H7 (cell line): ENCODE data around the gene ALCAM. TPM values are rescaled to one million over a fixed set of nuclear protein-coding genes. Genes with fewer than 3 reads are reported as not detected.
"Not testable (repeated sequence)": the region's sequence is repeated elsewhere in the genome, so short reads cannot be mapped to it uniquely, and the experiment has no call there.

Source experiments
- DNase-seq: peaks from one replicate; pipeline ENCODE4 v3.0.0; 2012
- H3K27me3 ChIP-seq: 2 replicates; pipeline ENCODE4 v1.6.0; 2011; ENCODE audit warnings: mild to moderate bottlenecking, low read length; ENCODE audit not compliant: control insufficient read depth, insufficient read depth
- H3K36me3 ChIP-seq: replicated peaks from 2 replicates; pipeline ENCODE4 v1.5.1; 2011; ENCODE audit warnings: low read length; ENCODE audit not compliant: control insufficient read depth, insufficient read depth
- H3K4me3 ChIP-seq: 2 replicates; pipeline ENCODE4 v1.5.1; 2011; ENCODE audit warnings: low read depth, mild to moderate bottlenecking, control low read depth, low read length, moderate library complexity; ENCODE audit not compliant: insufficient read depth
- total RNA-seq: library from RNA; depleted of rRNA; stranded (reverse); fragments of >200 nt; shearing (Covaris generic); gene quantifications from 2 replicates; pipeline ENCODE4 v1.2.3, GENCODE V29; 2014

ALCAM gene
- total RNA-seq, 1 experiment from 2014 or later: 21.1 TPM

- DNase-seq: no peak
- Histone ChIP-seq H3K4me3 (no peak overlapping the region), H3K36me3 (no peaks in the 10 kb centered on the region), H3K27me3 (no peaks in the 10 kb centered on the region)
These were observed 227.5 kb downstream of the ALCAM start for GRCh38 chr3:105594219-105594618.

GRCh38 chr3:105598042-105598796, 231.5 kb downstream of the ALCAM start:
- Histone ChIP-seq H3K36me3 (no peaks in the 10 kb centered on the region), H3K4me3 (no peak overlapping the region), H3K27me3 (no peaks in the 10 kb centered on the region)
- DNase-seq: no peak

GRCh38 chr3:105599350-105599749, 232.6 kb downstream of the ALCAM start:
- DNase-seq: no peak
- Histone ChIP-seq H3K36me3 (no peaks in the 10 kb centered on the region), H3K27me3 (no peaks in the 10 kb centered on the region), H3K4me3 (no peak overlapping the region)

- not testable (repeated sequence) for H3K4me3 ChIP-seq, DNase-seq, H3K36me3 ChIP-seq, H3K27me3 ChIP-seq
These were observed 235.0 kb downstream of the ALCAM start for GRCh38 chr3:105601756-105602155.

- H3K4me3 ChIP-seq, H3K36me3 ChIP-seq, H3K27me3 ChIP-seq, DNase-seq: not testable (repeated sequence)
These were observed 235.6 kb downstream of the ALCAM start for GRCh38 chr3:105602286-105602685.

- not testable (repeated sequence) for H3K4me3 ChIP-seq, DNase-seq, H3K36me3 ChIP-seq, H3K27me3 ChIP-seq
These were observed 236.8 kb downstream of the ALCAM start for GRCh38 chr3:105603516-105603915.

- no peaks in the 10 kb centered on the region for H3K36me3 ChIP-seq
- no peak for DNase-seq
These were observed 239.3 kb downstream of the ALCAM start for GRCh38 chr3:105606016-105606415.

GRCh38 chr3:105608623-105609022, 241.9 kb downstream of the ALCAM start:
- no peaks in the 10 kb centered on the region for H3K36me3 ChIP-seq
- DNase-seq: no peak
- H3K4me3 ChIP-seq: peak overlapping the region; percentile 39
- no peaks in the 10 kb centered on the region for H3K27me3 ChIP-seq

More at GRCh38 chr3:105606016-105606415, 239.3 kb downstream of the ALCAM start:
- H3K27me3 ChIP-seq: no peaks in the 10 kb centered on the region
- H3K4me3 ChIP-seq: no peak overlapping the region

- H3K4me3 ChIP-seq: no peak overlapping the region
- no peaks in the 10 kb centered on the region for H3K36me3 ChIP-seq
- H3K27me3 ChIP-seq: no peaks in the 10 kb centered on the region
- no peak for DNase-seq
These were observed 243.8 kb downstream of the ALCAM start for GRCh38 chr3:105610473-105610872.

GRCh38 chr3:105611304-105612192, 244.8 kb downstream of the ALCAM start:
- no peaks in the 10 kb centered on the region for H3K36me3 ChIP-seq
- no peak overlapping the region for H3K4me3 ChIP-seq
- H3K27me3 ChIP-seq: no peaks in the 10 kb centered on the region
- no peak for DNase-seq

GRCh38 chr3:105613120-105613519, 246.4 kb downstream of the ALCAM start:
- H3K27me3 ChIP-seq: no peaks in the 10 kb centered on the region
- no peaks in the 10 kb centered on the region for H3K36me3 ChIP-seq
- DNase-seq: no peak
- H3K4me3 ChIP-seq: no peak overlapping the region

- DNase-seq: no peak
These were observed 247.8 kb downstream of the ALCAM start for GRCh38 chr3:105614288-105615030.

GRCh38 chr3:105615814-105616213, 249.1 kb downstream of the ALCAM start:
- no peak overlapping the region for H3K4me3 ChIP-seq
- no peaks in the 10 kb centered on the region for H3K36me3 ChIP-seq
- no peak for DNase-seq
- H3K27me3 ChIP-seq: no peaks in the 10 kb centered on the region

More at GRCh38 chr3:105614288-105615030, 247.8 kb downstream of the ALCAM start:
- H3K36me3 ChIP-seq: no peaks in the 10 kb centered on the region
- no peaks in the 10 kb centered on the region for H3K27me3 ChIP-seq
- no peak overlapping the region for H3K4me3 ChIP-seq

- DNase-seq: no peak
- no peaks in the 10 kb centered on the region for H3K27me3 ChIP-seq
- no peaks in the 10 kb centered on the region for H3K36me3 ChIP-seq
- no peak overlapping the region for H3K4me3 ChIP-seq
These were observed 249.8 kb downstream of the ALCAM start for GRCh38 chr3:105616374-105617121.
